ENCODE data around the gene OSMR. TPM values are rescaled to one million over a fixed set of nuclear protein-coding genes. Genes with fewer than 3 reads are reported as not detected.

Gene OSMR
- total RNA-seq, 4 donors from 2014 or later, result 6.3 to 16.5 (median 11.7) TPM

DNA sequence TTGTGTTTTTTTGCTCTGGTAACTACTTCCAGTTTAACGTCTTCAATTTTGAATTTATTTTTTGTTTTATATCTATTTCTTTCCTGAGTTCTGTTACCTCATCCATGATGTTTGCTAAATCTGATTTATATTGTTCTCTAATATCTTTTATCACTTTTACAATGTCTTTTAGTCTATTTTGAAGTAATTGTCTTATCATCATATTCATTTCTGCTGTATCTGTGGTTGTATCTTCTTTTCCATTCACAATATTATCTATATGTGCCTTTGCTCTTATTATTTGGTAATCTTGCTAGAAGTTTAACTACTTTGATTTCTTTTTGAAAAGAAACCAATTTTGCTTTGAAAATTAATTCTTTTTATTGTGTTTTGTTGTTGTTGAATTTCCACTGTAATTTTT is 43.6 kb downstream of the OSMR start:
- Histone ChIP-seq H3K27ac (no peak overlapping the region), H3K9me3 (no peaks in the 10 kb centered on the region), H3K4me3 (no peak overlapping the region), H3K4me1 (no peaks in the 10 kb centered on the region), H3K36me3 (no peaks in the 10 kb centered on the region), H3K27me3 (no peaks in the 10 kb centered on the region)
- no peak for TF ChIP-seq POLR2A (IDR thresholded peaks at IDR 0.05)
- TF ChIP-seq POLR2AphosphoS5 (IDR thresholded peaks at IDR 0.05), result no peak
- in situ Hi-C loops (cut with MboI; ENCODE audit: low pct_ligation_motif_present in 1 of 4, low pct_unique_long_range_greater_than_20kb in 1 of 4, low sequenced_read_pairs in 3 of 4) (no loop called here), intact Hi-C loops (cut with DNase I; ENCODE audit: low total_unique reads) (no loop called here)
- no peak for DNase-seq
- 67 to 83% methylated on average over 1 of the region's 1 CpG for whole genome bisulfite sequencing, 2 donors (ENCODE audit: low coverage in 1 of 2)

DNA sequence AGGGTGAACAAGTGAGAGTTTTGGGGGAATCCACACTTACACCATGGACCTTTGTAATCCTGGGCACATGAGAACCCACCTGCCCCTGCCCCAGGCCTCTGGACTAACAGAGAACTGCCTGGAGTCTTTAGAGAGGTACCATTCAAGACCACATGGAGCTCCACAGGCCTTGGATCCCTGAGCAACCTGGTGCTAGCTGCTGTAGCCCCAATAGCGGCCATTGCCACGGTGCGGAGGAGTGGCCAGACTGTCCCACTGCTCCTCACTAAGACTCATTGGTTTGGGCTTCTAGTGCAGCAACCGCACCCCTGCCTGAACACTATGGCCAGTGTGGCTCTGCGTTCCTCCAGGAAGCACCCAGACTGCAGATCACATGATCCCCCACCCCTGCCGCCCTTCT is 45.8 kb downstream of the OSMR start:
- H3K27ac ChIP-seq, result no peak overlapping the region
- intact Hi-C loops (cut with DNase I; ENCODE audit: low total_unique reads), result no loop called here
- in situ Hi-C loops (cut with MboI; ENCODE audit: low pct_ligation_motif_present in 1 of 4, low pct_unique_long_range_greater_than_20kb in 1 of 4, low sequenced_read_pairs in 3 of 4), result no loop called here
- 89% methylated on average over 4 of the region's 6 CpGs; no CpG with 5 or more reads in 1 of the 2 donors for WGBS, 2 donors (ENCODE audit: low coverage in 1 of 2)
- no peaks in the 10 kb centered on the region for H3K27me3 ChIP-seq
- H3K4me3 ChIP-seq, result no peak overlapping the region
- H3K4me1 ChIP-seq, result no peaks in the 10 kb centered on the region
- H3K9me3 ChIP-seq, result peaks cover 0 to 5% of the 10 kb centered on the region in 2 donors
- TF ChIP-seq EP300 (IDR thresholded peaks at IDR 0.05; ENCODE audit: low read depth), result no peak
- TF ChIP-seq, protein P1, sequence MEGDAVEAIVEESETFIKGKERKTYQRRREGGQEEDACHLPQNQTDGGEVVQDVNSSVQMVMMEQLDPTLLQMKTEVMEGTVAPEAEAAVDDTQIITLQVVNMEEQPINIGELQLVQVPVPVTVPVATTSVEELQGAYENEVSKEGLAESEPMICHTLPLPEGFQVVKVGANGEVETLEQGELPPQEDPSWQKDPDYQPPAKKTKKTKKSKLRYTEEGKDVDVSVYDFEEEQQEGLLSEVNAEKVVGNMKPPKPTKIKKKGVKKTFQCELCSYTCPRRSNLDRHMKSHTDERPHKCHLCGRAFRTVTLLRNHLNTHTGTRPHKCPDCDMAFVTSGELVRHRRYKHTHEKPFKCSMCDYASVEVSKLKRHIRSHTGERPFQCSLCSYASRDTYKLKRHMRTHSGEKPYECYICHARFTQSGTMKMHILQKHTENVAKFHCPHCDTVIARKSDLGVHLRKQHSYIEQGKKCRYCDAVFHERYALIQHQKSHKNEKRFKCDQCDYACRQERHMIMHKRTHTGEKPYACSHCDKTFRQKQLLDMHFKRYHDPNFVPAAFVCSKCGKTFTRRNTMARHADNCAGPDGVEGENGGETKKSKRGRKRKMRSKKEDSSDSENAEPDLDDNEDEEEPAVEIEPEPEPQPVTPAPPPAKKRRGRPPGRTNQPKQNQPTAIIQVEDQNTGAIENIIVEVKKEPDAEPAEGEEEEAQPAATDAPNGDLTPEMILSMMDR (IDR thresholded peaks at IDR 0.05), result no peak
- no peak for TF ChIP-seq POLR2AphosphoS5 (IDR thresholded peaks at IDR 0.05)
- no peak for TF ChIP-seq POLR2A (IDR thresholded peaks at IDR 0.05)
- no peak for DNase-seq
- H3K36me3 ChIP-seq, result peaks cover 0 to 4% (median 0%) of the 10 kb centered on the region in 4 donors

DNA sequence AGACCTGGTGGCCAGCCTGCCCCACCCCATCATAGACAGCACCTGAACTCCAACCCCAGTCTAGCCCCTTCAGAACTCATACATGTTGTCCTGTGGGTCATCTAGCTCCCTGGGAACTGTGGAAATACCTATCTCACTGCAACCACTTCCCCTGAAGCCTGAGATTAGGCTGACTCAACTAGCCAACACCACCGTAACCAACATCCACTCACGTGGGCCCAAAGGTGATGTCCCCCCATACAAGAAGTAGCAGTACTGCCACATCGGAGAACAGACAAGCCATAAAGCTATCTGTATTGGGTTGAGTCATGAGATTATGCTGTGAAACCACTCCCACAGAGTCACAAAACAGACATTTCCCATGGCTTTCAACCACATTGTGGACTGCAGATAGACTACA is 46.6 kb downstream of the OSMR start:
- Histone ChIP-seq H3K4me3 (no peak overlapping the region), H3K27me3 (no peaks in the 10 kb centered on the region), H3K9me3 (peaks cover 3 to 5% of the 10 kb centered on the region in 2 donors), H3K36me3 (peaks cover 0 to 4% (median 0%) of the 10 kb centered on the region in 4 donors), H3K4me1 (no peaks in the 10 kb centered on the region), H3K27ac (no peak overlapping the region)
- WGBS, 2 donors (ENCODE audit: low coverage in 1 of 2), result 98% methylated on average over 3 of the region's 3 CpGs; no CpG with 5 or more reads in 1 of the 2 donors
- intact Hi-C loops (cut with DNase I; ENCODE audit: low total_unique reads) (no loop called here), in situ Hi-C loops (cut with MboI; ENCODE audit: low pct_ligation_motif_present in 1 of 4, low pct_unique_long_range_greater_than_20kb in 1 of 4, low sequenced_read_pairs in 3 of 4) (no loop called here)
- no peak for TF ChIP-seq POLR2AphosphoS5 (IDR thresholded peaks at IDR 0.05)
- no peak for TF ChIP-seq POLR2A (IDR thresholded peaks at IDR 0.05)
- TF ChIP-seq, protein P1 (IDR thresholded peaks at IDR 0.05), result no peak
- no peak for TF ChIP-seq EP300 (IDR thresholded peaks at IDR 0.05; ENCODE audit: low read depth)
- DNase-seq, result no peak

DNA sequence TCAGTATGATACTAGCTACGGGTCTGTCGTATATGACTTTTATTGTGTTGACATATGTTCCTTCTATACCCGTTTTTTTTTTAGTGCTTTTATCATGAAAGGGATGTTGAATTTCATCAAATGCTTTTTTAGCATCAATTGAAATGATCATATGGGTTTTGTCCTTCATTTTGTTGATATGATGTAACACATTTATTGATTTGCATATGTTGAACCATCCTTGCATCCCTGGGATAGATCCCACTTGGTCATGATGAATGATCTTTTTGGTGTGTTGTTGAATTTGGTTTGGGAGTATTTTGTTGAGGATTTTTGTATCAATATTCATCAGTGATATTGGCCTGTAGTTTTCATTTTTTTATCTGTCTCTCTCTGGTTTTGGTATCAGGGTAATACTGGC is 50.9 kb downstream of the OSMR start:
- Histone ChIP-seq H3K27ac (no peak overlapping the region), H3K36me3 (peaks cover 0 to 4% (median 0%) of the 10 kb centered on the region in 4 donors), H3K27me3 (no peaks in the 10 kb centered on the region), H3K4me1 (no peaks in the 10 kb centered on the region), H3K4me3 (no peak overlapping the region), H3K9me3 (peaks cover 3 to 5% of the 10 kb centered on the region in 2 donors)
- DNase-seq, result no peak
- WGBS, 2 donors (ENCODE audit: low coverage in 1 of 2), result 58 to 64% methylated on average over 3 of the region's 3 CpGs
- in situ Hi-C loops (cut with MboI; ENCODE audit: low pct_ligation_motif_present in 1 of 4, low pct_unique_long_range_greater_than_20kb in 1 of 4, low sequenced_read_pairs in 3 of 4), result no loop called here
- intact Hi-C loops (cut with DNase I; ENCODE audit: low total_unique reads), result no loop called here
- TF ChIP-seq, protein P1 (IDR thresholded peaks at IDR 0.05), result no peak
- TF ChIP-seq EP300 (IDR thresholded peaks at IDR 0.05; ENCODE audit: low read depth), result no peak
- TF ChIP-seq POLR2A (IDR thresholded peaks at IDR 0.05), result no peak
- TF ChIP-seq POLR2AphosphoS5 (IDR thresholded peaks at IDR 0.05), result no peak

DNA sequence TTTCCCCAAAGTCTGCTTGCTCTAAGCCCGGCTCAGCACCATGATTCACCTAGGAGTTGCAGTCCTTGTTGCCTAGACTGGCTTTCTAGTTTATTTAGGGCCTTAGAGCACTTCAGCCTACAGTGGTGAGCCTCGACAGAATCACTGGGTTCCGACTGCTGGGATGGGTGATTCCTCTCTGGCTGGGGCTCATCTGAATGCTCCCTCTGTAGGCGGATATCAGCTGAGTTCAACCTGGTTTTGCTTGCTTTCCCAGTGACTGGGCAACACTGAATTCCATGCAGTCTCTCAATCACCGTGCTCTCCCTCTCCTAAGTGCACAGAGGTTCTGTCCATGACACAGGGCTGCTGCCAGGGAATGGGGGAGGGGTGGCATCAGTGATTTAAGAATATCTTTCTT is 54.1 kb downstream of the OSMR start:
- DNase-seq, result no peak
- intact Hi-C loops (cut with DNase I; ENCODE audit: low total_unique reads) (no loop called here), in situ Hi-C loops (cut with MboI; ENCODE audit: low pct_ligation_motif_present in 1 of 4, low pct_unique_long_range_greater_than_20kb in 1 of 4, low sequenced_read_pairs in 3 of 4) (no loop called here)
- H3K27ac ChIP-seq, result no peak overlapping the region
- no peaks in the 10 kb centered on the region for H3K27me3 ChIP-seq
- WGBS, 2 donors (ENCODE audit: low coverage in 1 of 2), result 59% methylated on average over 3 of the region's 5 CpGs; no CpG with 5 or more reads in 1 of the 2 donors
- H3K4me3 ChIP-seq, result no peak overlapping the region
- peaks cover 3 to 5% of the 10 kb centered on the region in 2 donors for H3K9me3 ChIP-seq
- no peaks in the 10 kb centered on the region for H3K4me1 ChIP-seq
- peaks cover 0 to 4% (median 0%) of the 10 kb centered on the region in 4 donors for H3K36me3 ChIP-seq
- no peak for TF ChIP-seq POLR2AphosphoS5 (IDR thresholded peaks at IDR 0.05)
- TF ChIP-seq, protein P1 (IDR thresholded peaks at IDR 0.05), result no peak
- no peak for TF ChIP-seq EP300 (IDR thresholded peaks at IDR 0.05; ENCODE audit: low read depth)
- no peak for TF ChIP-seq POLR2A (IDR thresholded peaks at IDR 0.05)

Data from transverse colon (tissue), 4 donors.